HepG2 (cell line): ENCODE results near the gene WDCP. TPM values are rescaled to one million over a fixed set of nuclear protein-coding genes. Genes with fewer than 3 reads are reported as not detected.

Experiments used
- CHCHD3 ChIP-seq: sonication (generic); formaldehyde crosslinking; IDR thresholded peaks from 2 replicates; pipeline ENCODE4 v1.8.0; 2022; ENCODE audit warnings: mild to moderate bottlenecking, missing genetic modification reagents, moderate library complexity
- CREB3 ChIP-seq: sonication (generic); formaldehyde crosslinking; IDR thresholded peaks from 2 replicates; pipeline ENCODE4 v1.5.0; 2020; ENCODE audit warnings: missing genetic modification reagents
- GABPA ChIP-seq, 2 experiments: IDR thresholded peaks; 2 replicates each; pipeline ENCODE4 v1.6.1; 2011 to 2016; ENCODE audit warnings: low read depth in 2 of 2, low read length in 1 of 2, missing biosample characterization in 1 of 2, missing genetic modification characterization in 1 of 2
- GPBP1L1 ChIP-seq: sonication (generic); formaldehyde crosslinking; IDR thresholded peaks from 2 replicates; pipeline ENCODE4 v1.5.0; 2020; ENCODE audit warnings: mild to moderate bottlenecking, missing genetic modification reagents
- KAT7 ChIP-seq: IDR thresholded peaks from 2 replicates; pipeline ENCODE4 v1.6.1; 2018; ENCODE audit warnings: borderline replicate concordance, missing compliant biosample characterization
- KDM2A ChIP-seq: sonication (generic); formaldehyde crosslinking; IDR thresholded peaks from 2 replicates; pipeline ENCODE4 v1.4.0; 2020; ENCODE audit warnings: low read depth, missing genetic modification reagents, borderline replicate concordance
- MAFG ChIP-seq: sonication (generic); formaldehyde crosslinking; IDR thresholded peaks from 2 replicates; pipeline ENCODE4 v1.5.1; 2020; ENCODE audit warnings: mild to moderate bottlenecking, missing genetic modification reagents
- POLR2A ChIP-seq, 2 experiments: IDR thresholded peaks; 2 replicates each; pipeline ENCODE4 v1.6.1; 2011; ENCODE audit warnings: low read depth in 2 of 2, low read length in 2 of 2, mild to moderate bottlenecking in 1 of 2, moderate library complexity in 1 of 2; ENCODE audit not compliant: insufficient read depth in 1 of 2
- PPARG ChIP-seq: conservative IDR thresholded peaks from 2 replicates; pipeline ENCODE4 v1.6.1; 2016; ENCODE audit warnings: missing biosample characterization, missing genetic modification reagents
- RAD21 ChIP-seq: fragments of 450-650 bp; formaldehyde crosslinking; IDR thresholded peaks from 2 replicates; pipeline ENCODE4 v1.5.0; 2020; ENCODE audit warnings: mild to moderate bottlenecking
- RFX5 ChIP-seq: IDR thresholded peaks from 2 replicates; pipeline ENCODE4 v1.6.1; 2011; ENCODE audit warnings: low read depth, low read length, improper control_type of control experiment
- SP5 ChIP-seq: IDR thresholded peaks from 2 replicates; pipeline ENCODE4 v1.6.1; 2016; ENCODE audit warnings: low read depth, borderline replicate concordance
- TAF1 ChIP-seq: sonication (generic); formaldehyde crosslinking; IDR thresholded peaks from 2 replicates; pipeline ENCODE4 v1.4.0; 2020; ENCODE audit warnings: missing genetic modification reagents
- TAF15 ChIP-seq: fragments of 200-400 bp; formaldehyde crosslinking; IDR thresholded peaks from one replicate; pipeline ENCODE4 v1.6.1; 2018; ENCODE audit warnings: mild to moderate bottlenecking, low read depth, low read length; ENCODE audit not compliant: poor library complexity, severe bottlenecking
- ZBTB43 ChIP-seq: sonication (generic); formaldehyde crosslinking; conservative IDR thresholded peaks from 2 replicates; pipeline ENCODE4 v1.4.0; 2020; ENCODE audit warnings: missing genetic modification reagents
- ZFP37 ChIP-seq: sonication (generic); formaldehyde crosslinking; IDR thresholded peaks from 2 replicates; pipeline ENCODE4 v1.4.0; 2020; ENCODE audit warnings: missing genetic modification reagents, borderline replicate concordance
- ZNF143 ChIP-seq: sonication (generic); formaldehyde crosslinking; IDR thresholded peaks from 2 replicates; pipeline ENCODE4 v1.4.0; 2020; ENCODE audit warnings: missing genetic modification reagents
- ZNF253 ChIP-seq: sonication (generic); formaldehyde crosslinking; IDR thresholded peaks from 2 replicates; pipeline ENCODE4 v1.8.0; 2022; ENCODE audit warnings: mild to moderate bottlenecking, missing genetic modification reagents, borderline replicate concordance
- ZNF296 ChIP-seq: sonication (generic); formaldehyde crosslinking; conservative IDR thresholded peaks from 2 replicates; pipeline ENCODE4 v1.5.0; 2020; ENCODE audit warnings: mild to moderate bottlenecking, missing genetic modification reagents
- ZNF333 ChIP-seq: sonication (generic); formaldehyde crosslinking; IDR thresholded peaks from 2 replicates; pipeline ENCODE4 v1.4.0; 2020; ENCODE audit warnings: mild to moderate bottlenecking, missing genetic modification reagents, borderline replicate concordance
- ZNF335 ChIP-seq: sonication (generic); formaldehyde crosslinking; IDR thresholded peaks from 2 replicates; pipeline ENCODE4 v1.4.0; 2020; ENCODE audit warnings: missing genetic modification reagents
- ZNF382 ChIP-seq: sonication (generic); formaldehyde crosslinking; IDR thresholded peaks from 2 replicates; pipeline ENCODE4 v1.5.0; 2020; ENCODE audit warnings: missing genetic modification reagents, mild to moderate bottlenecking, borderline replicate concordance
- ZNF552 ChIP-seq: sonication (generic); formaldehyde crosslinking; IDR thresholded peaks from 2 replicates; pipeline ENCODE4 v1.9.0; 2022; ENCODE audit warnings: missing genetic modification reagents, mild to moderate bottlenecking, borderline replicate concordance
- ZNF749 ChIP-seq: sonication (generic); formaldehyde crosslinking; IDR thresholded peaks from 2 replicates; pipeline ENCODE4 v1.8.0; 2022; ENCODE audit warnings: mild to moderate bottlenecking, missing genetic modification reagents, moderate library complexity, borderline replicate concordance
- ZNF784 ChIP-seq: sonication (generic); formaldehyde crosslinking; IDR thresholded peaks from 2 replicates; pipeline ENCODE4 v1.5.1; 2020; ENCODE audit warnings: missing genetic modification reagents, mild to moderate bottlenecking, borderline replicate concordance
- ZNF841 ChIP-seq: sonication (generic); formaldehyde crosslinking; IDR thresholded peaks from 2 replicates; pipeline ENCODE4 v1.8.1; 2023; ENCODE audit warnings: missing genetic modification reagents, borderline replicate concordance
- polyA plus RNA-seq, 8 experiments: library from polyadenylated mRNA; depleted of rRNA in 3 of 8; stranded (reverse) in 7 of 8; unstranded in 1 of 8; fragments of >200 nt; fragmentation: Illumina TruSeq in 4 of 8; extraction: Trizol in 4 of 8; gene quantifications; 2 replicates each; pipeline versions ENCODE4 v1.2.1 to v1.2.3, GENCODE V29; 2011 to 2016; ENCODE audit warnings: low read depth in 4 of 8, missing spikeins in 1 of 8, mixed read lengths in 1 of 8; ENCODE audit not compliant: insufficient read depth in 1 of 8
- total RNA-seq, 5 experiments: library from RNA; depleted of rRNA; stranded (reverse); fragments of >200 nt; fragmentation: Illumina TruSeq; extraction: Trizol; gene quantifications; 2 replicates each; pipeline ENCODE4 v1.2.3, GENCODE V29; 2016; ENCODE audit warnings: low read depth in 1 of 5

Gene WDCP
- total and polyA plus RNA-seq, 2 of the 13 experiments (the other 11 are each of a cell fraction or from before 2014, with no cell fraction given), result 17.4 to 22.6 TPM

- TF ChIP-seq ZNF784 (CRISPR knock-in tag) (0 out of 2 replicates have a peak, but pooled peaks have one; percentile 21), ZBTB43 (CRISPR knock-in tag) (no peak), ZNF382 (CRISPR knock-in tag) (no peak), ZNF253 (CRISPR knock-in tag) (no peak), ZNF841 (0 out of 2 replicates have a peak, but pooled peaks have one; percentile 43), GPBP1L1 (CRISPR knock-in tag) (no peak), ZNF296 (CRISPR knock-in tag) (peak; percentile 42; the same call in 1 of the 2 replicates), MAFG (CRISPR knock-in tag) (no peak), RFX5 (no peak), ZNF749 (CRISPR knock-in tag) (no peak; the same call in 1 of the 2 replicates), KAT7 (CRISPR knock-in tag) (peak; percentile 87; the same call in 1 of the 2 replicates), SP5 (CRISPR knock-in tag) (0 out of 2 replicates have a peak, but pooled peaks have one; percentile 6), KDM2A (peak; percentile 93), ZFP37 (no peak), PPARG (CRISPR knock-in tag) (peak; percentile 45; the same call in 1 of the 2 replicates), TAF1 (CRISPR knock-in tag) (peak; percentile 76; the same call in 1 of the 2 replicates), POLR2A (IDR thresholded peaks at IDR 0.05; ENCODE audit: insufficient read depth in 1 of 2, low read depth in 2 of 2, low read length in 2 of 2) (peak; percentile 73 to 75), ZNF143 (CRISPR knock-in tag) (no peak), ZNF333 (CRISPR knock-in tag) (no peak), TAF15 (no peak), RAD21 (CRISPR knock-in tag) (peak; percentile 98), ZNF552 (CRISPR knock-in tag) (no peak; the same call in 1 of the 2 replicates), ZNF335 (peak; percentile 59; the same call in 1 of the 2 replicates), CREB3 (no peak), GABPA (IDR thresholded peaks at IDR 0.05; ENCODE audit: low read depth, low read length) (no peak; the same call in 1 of the 2 replicates), GABPA (CRISPR knock-in tag; IDR thresholded peaks at IDR 0.05; ENCODE audit: low read depth) (no peak), CHCHD3 (no peak)
These were observed 37.4 kb upstream of the WDCP start, which contains the start of gene TP53I3 (continued) for GRCh38 chr2:24084386-24085199.
